Measurements from ENCODE around the gene PKIG. TPM values are rescaled to one million over a fixed set of nuclear protein-coding genes. Genes with fewer than 3 reads are reported as not detected.
"Not testable (repeated sequence)": the region's sequence is repeated elsewhere in the genome, so short reads cannot be mapped to it uniquely, and the experiment has no call there.

The PKIG gene
- total RNA-seq, 3 donors from 2014 or later: 2.1 to 3.5 (median 2.8) TPM

DNA sequence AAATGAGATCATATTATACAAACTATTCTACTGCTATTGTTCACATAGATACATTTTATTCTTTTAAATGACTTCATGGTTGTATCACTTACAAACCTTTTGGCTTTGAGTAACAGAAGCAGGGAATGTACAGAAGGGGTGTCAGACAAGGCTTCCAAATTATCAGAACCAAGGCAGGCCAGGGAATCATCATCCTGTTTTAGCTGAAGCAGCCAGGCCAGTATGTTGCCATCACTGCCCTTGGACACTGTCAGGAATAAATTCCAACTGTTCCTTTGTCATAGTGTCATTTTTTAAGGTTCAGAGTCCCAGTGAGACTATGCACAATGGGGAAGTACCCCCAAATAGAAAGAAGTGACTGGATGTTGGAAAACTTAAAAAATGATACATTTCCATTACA is 23.1 kb upstream of the PKIG start:
- DNase-seq: no peak
- no peak overlapping the region for H3K4me3 Mint-ChIP-seq
- H3K27me3 Mint-ChIP-seq (ENCODE audit: low read depth): peaks cover 4% of the 10 kb centered on the region
- H3K9me3 Mint-ChIP-seq: no peaks in the 10 kb centered on the region
- H3K36me3 Mint-ChIP-seq (ENCODE audit: insufficient read depth): no peaks in the 10 kb centered on the region
- H3K4me1 Mint-ChIP-seq (ENCODE audit: low read depth): no peaks in the 10 kb centered on the region
- ATAC-seq: no peak

- DNase-seq (no peak), ATAC-seq (no peak)
- Mint-ChIP-seq H3K9me3 (no peaks in the 10 kb centered on the region), H3K27me3 (ENCODE audit: low read depth) (peaks cover 4% of the 10 kb centered on the region), H3K4me3 (no peak overlapping the region), H3K36me3 (ENCODE audit: insufficient read depth) (no peaks in the 10 kb centered on the region), H3K4me1 (ENCODE audit: low read depth) (no peaks in the 10 kb centered on the region)
Observed at GRCh38 chr20:44560229-44560628, 22.1 kb upstream of the PKIG start.

- H3K27me3 Mint-ChIP-seq (ENCODE audit: low read depth); H3K9me3 Mint-ChIP-seq; ATAC-seq; H3K36me3 Mint-ChIP-seq (ENCODE audit: insufficient read depth); H3K4me1 Mint-ChIP-seq (ENCODE audit: low read depth); H3K4me3 Mint-ChIP-seq; DNase-seq: not testable (repeated sequence)
Observed at GRCh38 chr20:44560818-44561217, 21.6 kb upstream of the PKIG start.

DNA sequence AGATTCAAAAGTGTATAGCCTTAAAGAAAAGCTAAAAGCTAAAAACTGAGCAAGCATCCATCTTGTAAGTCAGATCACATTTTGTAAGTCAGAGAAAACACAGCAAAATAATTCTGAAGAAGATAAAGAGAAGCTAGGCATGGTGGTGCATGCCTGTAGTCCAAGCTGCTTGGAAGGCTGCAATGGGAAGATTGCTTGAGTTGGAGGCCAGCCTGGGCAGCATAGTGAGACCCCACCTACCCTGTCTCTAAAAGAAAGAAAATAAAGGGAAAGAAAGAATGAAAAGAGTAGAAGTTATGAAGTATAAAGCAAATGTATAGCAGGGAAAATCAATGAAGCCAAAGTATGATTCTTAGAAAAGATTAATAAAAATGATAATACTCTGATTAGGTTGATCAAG is 20.5 kb upstream of the PKIG start:
- no peaks in the 10 kb centered on the region for H3K36me3 Mint-ChIP-seq (ENCODE audit: insufficient read depth)
- H3K4me3 Mint-ChIP-seq: no peak overlapping the region
- no peaks in the 10 kb centered on the region for H3K9me3 Mint-ChIP-seq
- no peak for DNase-seq
- H3K27me3 Mint-ChIP-seq (ENCODE audit: low read depth): peaks cover 4% of the 10 kb centered on the region
- no peaks in the 10 kb centered on the region for H3K4me1 Mint-ChIP-seq (ENCODE audit: low read depth)
- ATAC-seq: no peak

GRCh38 chr20:44566018-44566417 is 16.4 kb upstream of the PKIG start:
- Mint-ChIP-seq H3K27me3 (ENCODE audit: low read depth) (peaks cover 1% of the 10 kb centered on the region), H3K36me3 (ENCODE audit: insufficient read depth) (no peaks in the 10 kb centered on the region), H3K9me3 (no peaks in the 10 kb centered on the region), H3K4me3 (no peak overlapping the region), H3K4me1 (ENCODE audit: low read depth) (no peaks in the 10 kb centered on the region)
- no peak for DNase-seq
- ATAC-seq: no peak

- peaks cover 1% of the 10 kb centered on the region for H3K27me3 Mint-ChIP-seq (ENCODE audit: low read depth)
- no peaks in the 10 kb centered on the region for H3K9me3 Mint-ChIP-seq
- no peak for DNase-seq
- no peaks in the 10 kb centered on the region for H3K36me3 Mint-ChIP-seq (ENCODE audit: insufficient read depth)
- H3K4me1 Mint-ChIP-seq (ENCODE audit: low read depth): peaks cover 4% of the 10 kb centered on the region
- ATAC-seq: no peak
- H3K4me3 Mint-ChIP-seq: no peak overlapping the region
Observed at GRCh38 chr20:44566811-44567210, 15.6 kb upstream of the PKIG start.

DNA sequence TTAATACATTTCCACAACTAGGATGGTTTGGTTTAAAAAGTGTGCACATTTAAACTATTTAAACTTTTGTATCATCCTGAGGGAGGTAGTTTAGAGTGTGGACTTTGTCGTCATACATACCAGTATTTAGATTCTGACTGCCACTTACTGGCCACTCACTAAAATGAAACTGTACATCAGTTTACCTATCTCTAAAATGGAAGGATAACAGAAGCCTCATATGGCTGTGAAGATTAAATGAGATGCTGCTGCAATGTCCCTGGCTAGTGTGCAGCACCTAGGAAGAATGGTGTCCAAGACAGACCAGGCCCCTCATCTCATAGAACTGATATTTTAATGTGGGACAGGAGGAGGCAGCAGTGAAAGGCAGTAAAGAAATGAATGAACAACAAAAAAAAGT is 12.0 kb upstream of the PKIG start:
- Mint-ChIP-seq H3K9me3 (no peaks in the 10 kb centered on the region), H3K27me3 (ENCODE audit: low read depth) (peaks cover 1% of the 10 kb centered on the region), H3K4me3 (no peak overlapping the region), H3K4me1 (ENCODE audit: low read depth) (peaks cover 4% of the 10 kb centered on the region), H3K36me3 (ENCODE audit: insufficient read depth) (no peaks in the 10 kb centered on the region)
- no peak for DNase-seq
- no peak for ATAC-seq

- no peak for DNase-seq
- no peak for ATAC-seq
- Mint-ChIP-seq H3K9me3 (no peaks in the 10 kb centered on the region), H3K4me3 (no peak overlapping the region), H3K27me3 (ENCODE audit: low read depth) (peaks cover 1% of the 10 kb centered on the region), H3K4me1 (ENCODE audit: low read depth) (peaks cover 8% of the 10 kb centered on the region), H3K36me3 (ENCODE audit: insufficient read depth) (no peaks in the 10 kb centered on the region)
Observed at GRCh38 chr20:44571362-44571988, 10.9 kb upstream of the PKIG start.

- DNase-seq (no peak), ATAC-seq (no peak)
- Mint-ChIP-seq H3K27me3 (ENCODE audit: low read depth) (no peaks in the 10 kb centered on the region), H3K4me1 (ENCODE audit: low read depth) (peaks cover 17% of the 10 kb centered on the region), H3K36me3 (ENCODE audit: insufficient read depth) (no peaks in the 10 kb centered on the region), H3K9me3 (no peaks in the 10 kb centered on the region), H3K4me3 (no peak overlapping the region)
Observed at GRCh38 chr20:44572551-44573500, 9.6 kb upstream of the PKIG start.

DNA sequence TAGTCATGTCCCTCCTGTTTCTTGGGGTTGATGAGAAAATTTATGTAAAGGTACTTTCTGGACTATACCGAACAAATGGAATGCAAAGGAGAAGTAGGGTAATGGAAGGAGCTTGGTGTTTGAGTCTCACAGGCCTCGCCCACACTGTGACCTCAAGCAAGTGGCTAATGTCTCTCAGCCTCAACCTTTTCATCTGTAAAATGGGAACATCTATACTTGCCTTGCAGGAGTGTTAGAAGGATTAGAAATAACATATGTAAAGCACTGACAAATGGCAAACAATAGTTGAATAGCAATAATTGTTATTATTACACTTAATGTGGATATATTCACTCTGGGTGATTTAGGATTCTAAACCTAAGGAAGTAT is 8.9 kb upstream of the PKIG start:
- Mint-ChIP-seq H3K9me3 (no peaks in the 10 kb centered on the region), H3K4me1 (ENCODE audit: low read depth) (peaks cover 17% of the 10 kb centered on the region), H3K4me3 (no peak overlapping the region), H3K36me3 (ENCODE audit: insufficient read depth) (no peaks in the 10 kb centered on the region), H3K27me3 (ENCODE audit: low read depth) (no peaks in the 10 kb centered on the region)
- DNase-seq (no peak), ATAC-seq (no peak)

- Mint-ChIP-seq H3K4me1 (ENCODE audit: low read depth) (peaks cover 17% of the 10 kb centered on the region), H3K36me3 (ENCODE audit: insufficient read depth) (no peaks in the 10 kb centered on the region), H3K4me3 (no peak overlapping the region), H3K27me3 (ENCODE audit: low read depth) (no peaks in the 10 kb centered on the region), H3K9me3 (no peaks in the 10 kb centered on the region)
- no peak for ATAC-seq
- no peak for DNase-seq
Observed at GRCh38 chr20:44574372-44574771, 8.0 kb upstream of the PKIG start.

GRCh38 chr20:44576297-44576696 is 6.1 kb upstream of the PKIG start:
- H3K4me3 Mint-ChIP-seq: no peak overlapping the region
- DNase-seq: no peak
- ATAC-seq: peak in 1 of 2 donors; percentile 20
- H3K9me3 Mint-ChIP-seq: no peaks in the 10 kb centered on the region
- H3K36me3 Mint-ChIP-seq (ENCODE audit: insufficient read depth): no peaks in the 10 kb centered on the region
- peaks cover 22% of the 10 kb centered on the region for H3K4me1 Mint-ChIP-seq (ENCODE audit: low read depth)
- H3K27me3 Mint-ChIP-seq (ENCODE audit: low read depth): no peaks in the 10 kb centered on the region

- Mint-ChIP-seq H3K9me3 (no peaks in the 10 kb centered on the region), H3K4me3 (no peak overlapping the region), H3K27me3 (ENCODE audit: low read depth) (no peaks in the 10 kb centered on the region), H3K4me1 (ENCODE audit: low read depth) (peaks cover 21% of the 10 kb centered on the region), H3K36me3 (ENCODE audit: insufficient read depth) (no peaks in the 10 kb centered on the region)
- ATAC-seq (no peak), DNase-seq (no peak)
Observed at GRCh38 chr20:44579313-44580081, 2.9 kb upstream of the PKIG start.

DNA sequence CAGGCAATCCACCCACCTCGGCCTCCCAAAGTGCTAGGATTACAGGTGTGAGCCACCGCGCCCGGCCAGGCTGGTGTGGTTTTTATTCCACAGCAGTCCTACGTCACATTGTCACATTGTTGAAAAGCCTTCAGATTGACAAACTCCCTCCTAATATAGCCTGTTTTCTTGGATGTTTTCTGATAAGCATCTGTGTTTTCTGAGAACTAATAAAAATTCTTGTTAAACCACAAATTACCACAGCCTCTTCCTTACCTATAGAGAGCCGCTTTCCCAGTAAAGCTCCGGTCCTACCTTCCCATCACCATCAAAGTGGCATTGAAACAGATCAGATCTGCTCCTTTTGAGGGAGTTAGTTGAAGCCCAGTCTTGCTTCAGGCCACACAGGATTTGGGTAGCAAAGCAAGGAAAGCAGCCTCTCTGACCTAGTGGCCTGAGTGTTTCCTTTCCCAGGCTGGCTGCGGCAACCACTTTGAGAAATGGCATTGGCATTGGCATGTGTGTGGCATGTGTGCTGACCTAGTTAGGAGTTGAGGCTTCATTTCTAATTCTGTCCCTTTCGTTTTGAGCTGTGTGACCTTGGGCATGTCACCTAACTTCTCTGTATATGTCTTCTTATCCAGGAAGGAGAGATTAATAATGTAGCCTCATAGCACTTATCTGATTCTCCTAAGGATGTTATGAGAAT is 1.7 kb upstream of the PKIG start:
- H3K36me3 Mint-ChIP-seq (ENCODE audit: insufficient read depth): no peaks in the 10 kb centered on the region
- DNase-seq (no peak), ATAC-seq (no peak)
- H3K4me1 Mint-ChIP-seq (ENCODE audit: low read depth): peaks cover 25% of the 10 kb centered on the region
- no peaks in the 10 kb centered on the region for H3K27me3 Mint-ChIP-seq (ENCODE audit: low read depth)
- H3K9me3 Mint-ChIP-seq: no peaks in the 10 kb centered on the region
- H3K4me3 Mint-ChIP-seq: no peak overlapping the region
